ENCODE results near the gene RNF17.
"Not testable (repeated sequence)": the region's sequence is repeated elsewhere in the genome, so short reads cannot be mapped to it uniquely, and the experiment has no call there.

The RNF17 gene

DNA sequence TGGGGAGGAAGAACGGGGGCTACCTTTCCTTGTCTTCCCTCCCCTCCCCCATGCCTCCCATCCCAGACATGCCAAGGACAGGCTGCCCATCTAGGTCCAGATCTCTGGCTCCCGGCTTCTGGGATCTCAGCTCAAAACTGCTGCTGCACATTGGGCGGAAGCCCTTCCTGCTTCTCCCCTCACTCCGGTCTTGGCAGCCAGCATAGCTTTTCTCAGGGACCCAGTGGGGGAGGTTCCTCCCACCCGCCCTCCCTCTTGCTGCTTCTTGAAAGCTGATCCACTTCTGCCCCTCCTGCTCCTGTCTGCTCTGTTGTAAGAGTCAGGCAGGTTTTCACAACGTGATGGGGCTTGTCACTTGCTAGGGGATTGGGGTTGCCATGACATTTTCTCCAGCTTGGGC is 21.7 kb upstream of the RNF17 start:
- DNase-seq (ENCODE audit: low spot score) (no peak), FAIRE-seq (no peak)

GRCh38 chr13:24742977-24743376 is 21.0 kb upstream of the RNF17 start:
- FAIRE-seq (no peak), DNase-seq (ENCODE audit: low spot score) (no peak)

DNA sequence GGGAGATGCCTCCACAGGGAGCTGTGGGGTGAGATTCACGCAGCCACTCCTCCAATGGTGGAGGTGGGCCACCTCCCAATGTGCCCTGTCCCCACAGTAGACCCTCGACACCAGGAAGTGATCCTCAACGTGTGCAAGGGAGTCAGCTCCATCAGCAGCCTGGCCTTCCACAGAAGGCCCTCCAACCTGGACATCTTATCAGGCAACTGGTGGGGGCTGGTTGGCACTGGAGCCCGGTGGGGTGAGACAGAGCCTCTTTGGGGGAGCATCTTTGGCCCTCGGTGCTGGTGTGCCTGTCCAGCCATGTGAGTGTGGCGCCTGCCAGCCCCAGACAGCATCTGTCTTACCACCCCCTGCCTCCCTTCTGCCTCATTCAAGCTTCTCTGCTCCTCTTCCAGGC is 19.7 kb upstream of the RNF17 start:
- DNase-seq (ENCODE audit: low spot score) (no peak), FAIRE-seq (no peak)

DNA sequence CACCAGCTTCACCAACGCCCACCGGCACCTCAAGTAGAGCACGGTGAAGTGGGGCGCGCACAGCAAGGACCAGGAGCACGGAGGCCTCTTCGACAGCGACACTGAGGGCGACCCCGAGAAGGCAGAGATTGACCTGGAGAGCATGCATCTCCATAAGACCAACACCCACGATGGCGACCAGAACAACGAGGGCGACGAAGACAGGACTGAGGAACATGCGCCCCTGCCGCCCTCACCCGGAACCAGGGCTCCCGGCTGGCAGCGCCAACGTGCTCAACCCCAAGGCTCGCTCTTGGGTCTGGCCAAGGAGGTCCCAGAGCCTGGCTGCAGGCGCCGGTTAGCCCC is 18.5 kb upstream of the RNF17 start:
- DNase-seq (ENCODE audit: low spot score) (no peak), FAIRE-seq (no peak)

DNA sequence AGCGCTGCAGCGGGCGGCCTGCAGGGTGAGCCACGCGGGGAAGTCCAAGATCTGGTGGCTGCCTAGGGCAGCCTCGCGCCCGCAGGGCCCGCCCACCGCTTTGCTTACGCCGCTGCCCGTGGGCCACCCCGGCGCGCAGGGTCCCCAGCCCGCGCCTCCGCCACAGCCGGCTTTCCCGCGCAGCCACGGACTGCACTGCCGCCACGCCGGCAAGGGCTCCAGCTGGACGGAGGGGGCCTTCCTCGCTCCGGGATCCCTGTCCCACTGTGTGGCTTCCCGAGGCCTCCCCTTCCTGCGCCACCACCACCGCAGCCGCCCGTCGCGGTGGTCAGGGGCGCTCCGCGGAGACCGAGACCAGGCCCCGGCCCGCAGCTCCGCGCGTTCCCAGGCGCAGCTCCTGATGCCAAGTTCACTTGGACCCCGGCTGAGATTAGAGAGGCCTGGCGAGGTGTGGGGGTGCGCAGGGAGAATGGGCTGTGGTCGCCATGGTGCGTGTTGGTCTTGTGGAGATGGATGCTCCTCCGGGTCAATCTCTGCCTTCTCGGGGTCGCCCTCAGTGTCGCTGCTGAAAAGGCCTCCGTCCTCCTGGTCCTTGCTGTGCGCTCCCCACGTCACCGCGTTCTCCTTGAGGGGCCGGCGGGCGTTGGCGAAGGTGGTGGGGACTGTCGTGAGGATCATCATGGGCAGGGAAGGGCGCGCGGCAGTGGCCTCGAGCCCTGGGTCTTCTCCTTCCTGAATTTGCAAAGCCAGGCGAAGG is 17.9 kb upstream of the RNF17 start:
- no peak for DNase-seq (ENCODE audit: low spot score)
- FAIRE-seq, result no peak

DNA sequence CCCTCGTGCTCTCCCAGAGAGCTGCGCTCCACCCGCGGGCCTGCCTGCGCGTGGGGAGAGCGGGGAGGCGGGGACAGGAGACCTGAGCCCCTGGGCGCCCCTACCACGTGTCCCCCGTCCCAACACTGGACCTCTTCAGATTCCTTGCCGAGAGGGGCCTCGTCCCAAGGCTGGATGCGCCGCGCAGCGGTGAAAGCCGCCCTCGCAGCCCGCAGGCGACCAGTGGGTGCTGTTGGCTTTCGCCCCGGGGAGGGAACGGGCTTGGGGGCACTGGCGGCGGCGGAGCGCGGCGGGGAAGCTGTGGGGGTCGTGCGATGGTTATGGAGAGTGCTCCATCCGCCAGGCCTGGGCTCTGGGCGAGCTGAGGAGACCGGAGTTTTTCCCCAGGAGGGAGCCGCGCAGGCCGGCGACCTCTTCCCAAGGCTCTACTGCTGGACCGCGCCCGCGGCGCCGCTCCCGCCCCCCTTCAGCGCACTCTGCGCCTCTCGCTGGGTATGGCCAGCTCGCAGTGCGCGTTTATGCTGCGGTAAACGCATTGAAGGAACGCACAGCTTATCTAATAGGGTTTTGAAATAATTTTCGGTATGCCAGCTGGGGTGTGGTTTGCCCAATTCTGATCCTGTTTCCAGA is 17.2 kb upstream of the RNF17 start:
- DNase-seq (ENCODE audit: low spot score), result no peak
- no peak for FAIRE-seq

- no peak for FAIRE-seq
- DNase-seq (ENCODE audit: low spot score), result no peak
Observed at GRCh38 chr13:24747248-24748060, 16.5 kb upstream of the RNF17 start.

GRCh38 chr13:24748061-24748400 is 15.9 kb upstream of the RNF17 start:
- no peak for FAIRE-seq

GRCh38 chr13:24759197-24759596 is 4.8 kb upstream of the RNF17 start:
- DNase-seq (ENCODE audit: low spot score) (no peak), FAIRE-seq (no peak)

More at GRCh38 chr13:24748061-24748400, 15.9 kb upstream of the RNF17 start:
- no peak for DNase-seq (ENCODE audit: low spot score)

- FAIRE-seq (no peak), DNase-seq (ENCODE audit: low spot score) (no peak)
Observed at GRCh38 chr13:24764276-24764630, 284 bp downstream of the RNF17 start.

DNA sequence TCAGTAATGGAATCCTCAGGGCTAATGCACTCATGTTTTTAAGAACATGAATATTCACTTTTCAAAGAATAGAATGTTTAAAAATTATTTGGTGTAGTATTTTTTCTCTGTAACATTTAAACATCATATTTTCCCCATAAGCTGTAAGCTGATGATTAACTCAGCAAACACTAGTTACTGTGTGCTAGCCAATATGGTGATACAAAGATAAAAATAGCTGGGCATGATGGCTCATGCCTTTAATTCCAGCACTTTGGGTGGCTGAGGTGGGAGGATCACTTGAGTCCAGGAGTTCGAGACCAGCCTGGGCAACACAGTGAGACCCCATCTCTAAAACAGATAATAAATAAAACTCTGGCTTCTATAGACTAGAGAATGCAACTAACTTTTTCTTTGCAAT is 13.2 kb downstream of the RNF17 start:
- no peak for FAIRE-seq
- no peak for DNase-seq (ENCODE audit: low spot score)

- FAIRE-seq, result no peak
Observed at GRCh38 chr13:24784319-24784718, 20.4 kb downstream of the RNF17 start.

DNA sequence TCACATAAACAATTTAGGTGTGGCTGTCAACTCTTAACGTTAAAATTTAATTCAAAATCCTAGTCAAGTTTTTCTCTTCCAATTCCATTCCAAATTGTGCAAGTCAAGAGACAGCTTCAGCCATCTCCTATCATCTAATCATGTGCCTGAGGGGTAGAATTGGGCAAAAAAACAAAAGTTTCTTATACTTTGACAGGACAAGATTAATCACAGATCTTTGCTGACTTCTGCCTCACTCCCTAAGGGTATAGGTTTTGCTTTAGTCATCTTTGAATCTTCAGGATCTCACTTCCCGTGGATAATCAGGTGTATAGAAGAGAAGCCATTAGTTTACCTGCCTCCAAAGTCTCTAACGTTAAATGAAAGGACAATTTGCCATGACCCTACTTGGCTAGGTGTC is 24.6 kb downstream of the RNF17 start:
- FAIRE-seq, result no peak
- no peak for DNase-seq (ENCODE audit: low spot score)

More at GRCh38 chr13:24784319-24784718, 20.4 kb downstream of the RNF17 start:
- DNase-seq (ENCODE audit: low spot score), result no peak

DNA sequence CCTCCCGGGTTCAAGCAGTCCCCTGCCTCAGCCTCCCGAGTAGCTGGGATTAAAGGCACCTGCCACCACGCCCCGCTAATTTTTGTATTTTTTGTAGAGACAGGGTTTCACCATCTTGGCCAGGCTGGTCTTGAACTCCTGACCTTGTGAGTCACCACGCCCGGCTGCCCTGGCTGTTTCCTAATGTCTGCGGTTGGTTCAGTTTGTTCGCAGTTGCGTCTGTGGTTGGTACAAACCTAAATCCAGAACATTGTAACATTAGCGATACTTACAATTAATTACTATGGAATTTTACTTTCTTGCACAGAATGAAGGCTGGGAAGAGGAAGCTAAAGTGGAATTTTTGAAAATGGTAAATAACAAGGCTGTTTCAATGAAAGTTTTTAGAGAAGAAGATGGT is 38.1 kb downstream of the RNF17 start:
- FAIRE-seq, result no peak
- DNase-seq (ENCODE audit: low spot score), result peak; percentile 18

GRCh38 chr13:24821207-24821606 is 57.2 kb downstream of the RNF17 start:
- FAIRE-seq (no peak), DNase-seq (ENCODE audit: low spot score) (no peak)

GRCh38 chr13:24822640-24823039 is 58.7 kb downstream of the RNF17 start:
- DNase-seq (ENCODE audit: low spot score) (no peak), FAIRE-seq (no peak)

DNA sequence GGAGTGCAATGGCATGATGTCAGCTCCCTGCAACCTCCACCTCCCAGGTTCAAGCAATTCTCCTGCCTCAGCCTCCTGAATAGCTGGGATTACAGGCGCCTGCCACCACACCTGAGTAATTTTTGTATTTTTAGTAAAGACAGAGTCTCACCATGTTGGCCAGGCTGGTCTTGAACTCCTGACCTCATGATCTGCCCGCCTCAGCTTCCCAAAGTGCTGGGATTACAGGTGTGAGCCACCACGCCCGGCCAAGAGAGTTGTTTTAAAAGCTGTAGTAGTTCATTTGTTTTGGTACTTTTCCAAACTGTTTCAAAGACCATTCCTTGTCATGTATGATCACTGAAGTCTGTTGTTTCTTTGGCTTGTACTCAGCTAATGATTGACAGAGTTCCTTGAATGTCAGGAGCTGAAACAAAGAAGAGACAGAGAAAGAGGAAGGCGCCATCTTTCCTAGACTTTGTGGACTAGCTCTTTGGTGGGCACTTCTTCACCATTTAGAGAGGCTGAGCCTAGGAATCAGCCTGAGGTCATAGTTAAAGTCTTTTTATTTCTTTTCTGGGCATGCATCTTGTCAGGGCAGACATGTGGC is 59.2 kb downstream of the RNF17 start:
- not testable (repeated sequence) for FAIRE-seq; DNase-seq (ENCODE audit: low spot score)

GRCh38 chr13:24827799-24828198 is 63.8 kb downstream of the RNF17 start:
- no peak for DNase-seq (ENCODE audit: low spot score)
- FAIRE-seq, result no peak

- FAIRE-seq (no peak), DNase-seq (ENCODE audit: low spot score) (no peak)
Observed at GRCh38 chr13:24834902-24835510, 71.0 kb downstream of the RNF17 start.

- DNase-seq (ENCODE audit: low spot score); FAIRE-seq: not testable (repeated sequence)
Observed at GRCh38 chr13:24837528-24837927, 73.6 kb downstream of the RNF17 start.

DNA sequence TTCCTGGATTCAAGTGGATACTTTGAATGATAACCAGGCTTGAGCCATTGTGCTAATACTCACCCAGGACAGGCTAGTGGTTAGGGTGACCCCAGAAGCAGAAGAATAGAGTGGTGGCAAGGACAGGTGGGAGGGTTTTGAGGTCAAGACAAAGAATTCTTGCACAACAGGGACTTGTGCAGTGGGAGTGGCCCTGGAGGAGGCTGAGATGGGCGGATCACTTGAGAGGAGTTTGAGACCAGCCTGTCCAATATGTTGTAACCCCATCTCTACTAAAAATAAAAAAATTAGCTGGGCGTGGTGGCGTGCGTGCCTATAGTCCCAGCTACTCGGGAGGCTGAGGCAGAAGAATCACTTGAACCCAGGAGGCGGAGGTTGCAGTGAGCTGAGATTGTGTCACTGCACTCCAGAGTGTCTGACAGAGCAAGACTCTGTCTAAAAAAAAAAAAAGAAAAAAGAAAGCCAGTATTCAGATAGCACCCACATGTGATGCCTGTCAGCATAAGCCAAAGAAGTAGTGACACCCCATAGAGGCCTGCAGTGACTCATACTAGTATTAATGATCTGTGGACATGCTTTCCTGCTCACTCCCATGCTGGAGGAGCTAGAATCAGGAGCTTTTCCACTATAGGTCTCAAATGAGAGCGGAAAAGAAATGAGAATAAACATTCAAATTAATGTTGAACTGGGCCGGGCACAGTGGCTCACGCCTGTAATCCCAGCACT is 78.7 kb downstream of the RNF17 start:
- DNase-seq (ENCODE audit: low spot score) (no peak), FAIRE-seq (no peak)
